ENCODE results near the gene TINAG.
A peak's percentile ranks its signal among the peaks of the same experiment; 100 is the strongest.
"Not testable (repeated sequence)": the region's sequence is repeated elsewhere in the genome, so short reads cannot be mapped to it uniquely, and the experiment has no call there.

The TINAG gene

DNA sequence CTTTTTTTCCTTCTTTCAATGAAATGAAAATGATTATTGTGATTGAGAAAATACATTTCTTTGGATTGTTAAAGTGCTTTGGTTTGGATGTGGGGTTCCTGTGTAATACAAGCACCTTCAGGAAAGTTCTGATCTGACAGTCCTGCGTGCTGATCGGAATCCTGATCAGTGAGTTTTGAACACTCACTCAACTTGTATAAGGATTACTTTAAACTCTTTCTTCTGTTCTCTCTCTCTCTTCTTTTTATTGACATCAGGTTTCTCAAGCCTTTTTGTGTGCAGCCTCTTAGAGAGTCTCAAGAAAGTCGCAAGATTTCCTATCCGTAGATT is 710 bp downstream of the TINAG start:
- no peak overlapping the region for H3K4me3 ChIP-seq (ENCODE audit: low read length)
- WGBS, result 96% methylated on average over 4 of the region's 4 CpGs
- no peak overlapping the region for H3K27ac ChIP-seq (ENCODE audit: low read depth, low read length)
- no peaks in the 10 kb centered on the region for H3K27me3 ChIP-seq (ENCODE audit: insufficient read depth, low read length)
- H3K9me3 ChIP-seq (ENCODE audit: insufficient read depth, low read depth, low read length), result no peaks in the 10 kb centered on the region
- no peak overlapping the region for H3K9ac ChIP-seq (ENCODE audit: low read depth, low read length)
- H3K4me1 ChIP-seq (ENCODE audit: insufficient read depth, low read length), result no peaks in the 10 kb centered on the region
- no peaks in the 10 kb centered on the region for H3K36me3 ChIP-seq (ENCODE audit: insufficient read depth, low read length)

DNA sequence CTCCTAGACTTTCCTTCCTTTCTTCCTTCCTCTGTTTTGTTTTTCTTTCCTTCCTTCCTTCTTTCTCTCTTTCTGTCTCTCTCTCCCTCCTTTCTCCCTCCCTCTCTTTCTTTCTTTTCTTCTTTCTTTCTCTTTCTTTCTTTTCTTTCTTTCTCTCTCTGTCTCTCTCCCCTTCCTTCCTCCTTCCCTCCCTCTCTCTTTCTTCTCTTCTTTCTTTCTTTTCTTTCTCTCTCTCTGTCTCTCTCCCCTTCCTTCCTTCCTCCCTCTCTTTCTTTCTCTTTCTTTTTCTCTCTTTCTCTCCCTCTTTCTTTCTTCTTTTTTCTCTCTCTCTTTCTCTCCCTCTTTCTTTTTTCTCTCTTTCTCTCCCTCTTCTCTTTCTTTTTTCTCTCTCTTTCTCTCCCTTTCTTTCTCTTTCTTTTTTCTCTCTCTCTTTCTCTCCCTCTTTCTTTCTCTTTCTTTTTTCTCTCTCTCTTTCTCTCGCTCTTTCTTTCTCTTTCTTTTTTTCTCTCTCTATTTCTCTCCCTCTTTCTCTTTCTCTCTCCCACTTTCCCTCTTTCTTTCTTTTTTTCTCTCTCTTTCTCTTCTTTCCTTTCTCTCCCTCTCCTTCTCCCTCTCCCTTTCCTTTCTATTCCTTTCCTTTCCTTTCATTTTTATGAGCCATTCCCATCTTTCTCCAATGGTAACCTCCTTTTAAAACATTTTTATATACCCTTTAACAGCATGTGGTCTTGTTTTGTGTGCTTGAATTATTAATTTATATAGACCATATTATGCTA is 2.3 kb downstream of the TINAG start:
- 87% methylated on average over 1 of the region's 1 CpG for WGBS
- Histone ChIP-seq H3K9ac (ENCODE audit: low read depth, low read length) (no peak overlapping the region), H3K4me3 (ENCODE audit: low read length) (no peak overlapping the region), H3K9me3 (ENCODE audit: insufficient read depth, low read depth, low read length) (no peaks in the 10 kb centered on the region), H3K27me3 (ENCODE audit: insufficient read depth, low read length) (no peaks in the 10 kb centered on the region), H3K27ac (ENCODE audit: low read depth, low read length) (no peak overlapping the region), H3K36me3 (ENCODE audit: insufficient read depth, low read length) (no peaks in the 10 kb centered on the region), H3K4me1 (ENCODE audit: insufficient read depth, low read length) (no peaks in the 10 kb centered on the region)

DNA sequence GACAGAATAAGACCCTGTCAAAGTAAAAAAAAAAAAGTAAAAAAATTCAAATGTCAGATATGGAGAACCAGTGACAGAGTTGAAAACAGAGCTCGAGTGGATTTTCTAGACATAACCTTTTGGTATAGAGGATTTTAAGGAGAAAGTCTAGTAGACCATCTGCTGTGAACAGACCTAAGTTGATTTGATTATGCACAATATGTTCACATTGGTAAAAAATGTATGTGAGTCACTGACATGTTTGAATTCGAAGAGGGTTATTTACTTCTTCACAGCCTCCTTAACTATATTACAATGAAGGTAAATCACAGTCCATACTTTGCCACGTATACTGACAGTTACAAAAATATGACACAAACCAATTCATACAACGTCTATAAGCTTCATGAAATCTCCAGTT is 7.4 kb downstream of the TINAG start:
- H3K27me3 ChIP-seq (ENCODE audit: insufficient read depth, low read length), result no peaks in the 10 kb centered on the region
- H3K9me3 ChIP-seq (ENCODE audit: insufficient read depth, low read depth, low read length), result no peaks in the 10 kb centered on the region
- H3K4me1 ChIP-seq (ENCODE audit: insufficient read depth, low read length), result no peaks in the 10 kb centered on the region
- H3K27ac ChIP-seq (ENCODE audit: low read depth, low read length), result no peak overlapping the region
- no peaks in the 10 kb centered on the region for H3K36me3 ChIP-seq (ENCODE audit: insufficient read depth, low read length)
- WGBS, result 88% methylated on average over 4 of the region's 4 CpGs
- H3K9ac ChIP-seq (ENCODE audit: low read depth, low read length), result no peak overlapping the region
- no peak overlapping the region for H3K4me3 ChIP-seq (ENCODE audit: low read length)

DNA sequence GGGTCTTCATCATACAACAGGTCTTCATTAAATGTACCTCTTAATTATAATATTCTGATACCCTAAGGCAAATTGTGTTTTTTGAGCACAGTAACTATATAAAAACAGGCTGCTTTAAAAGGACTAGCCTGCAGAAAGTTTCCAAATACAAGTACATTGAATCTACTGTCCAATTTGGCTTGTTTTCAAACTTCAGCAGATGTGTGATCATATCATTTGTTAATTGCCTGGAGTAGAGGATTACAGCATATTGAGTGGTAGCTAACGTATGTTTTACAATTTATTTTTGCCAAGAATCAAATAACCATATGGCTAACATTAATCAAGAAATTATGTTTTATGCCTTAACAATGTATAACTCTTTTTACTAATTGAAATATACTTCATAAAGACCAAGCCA is 12.6 kb downstream of the TINAG start:
- H3K9me3 ChIP-seq (ENCODE audit: insufficient read depth, low read depth, low read length), result no peaks in the 10 kb centered on the region
- H3K4me1 ChIP-seq (ENCODE audit: insufficient read depth, low read length), result no peaks in the 10 kb centered on the region
- no peaks in the 10 kb centered on the region for H3K36me3 ChIP-seq (ENCODE audit: insufficient read depth, low read length)
- no CpG with 5 or more reads among the region's 1 CpG for WGBS
- no peaks in the 10 kb centered on the region for H3K27me3 ChIP-seq (ENCODE audit: insufficient read depth, low read length)
- no peak overlapping the region for H3K4me3 ChIP-seq (ENCODE audit: low read length)
- no peak overlapping the region for H3K27ac ChIP-seq (ENCODE audit: low read depth, low read length)
- H3K9ac ChIP-seq (ENCODE audit: low read depth, low read length), result no peak overlapping the region

DNA sequence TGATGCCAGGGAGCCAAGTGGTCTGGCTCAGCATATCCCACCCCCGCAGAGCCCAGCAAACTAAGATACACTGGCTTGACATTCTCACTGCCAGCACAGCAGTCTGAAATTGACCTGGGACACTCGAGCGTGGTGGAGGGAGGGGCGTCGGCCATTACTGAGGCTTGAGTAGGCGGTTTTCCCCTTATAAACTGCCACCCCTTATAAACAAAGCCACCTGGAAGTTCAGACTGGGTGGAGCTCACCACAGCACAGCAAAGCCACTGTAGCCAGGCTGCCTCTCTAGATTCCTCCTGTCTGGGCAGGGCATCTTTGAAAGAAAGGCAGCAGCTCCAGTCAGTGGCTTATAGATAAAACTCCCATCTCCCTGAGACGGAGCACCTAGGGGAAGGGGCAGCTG is 19.4 kb downstream of the TINAG start:
- no peaks in the 10 kb centered on the region for H3K27me3 ChIP-seq (ENCODE audit: insufficient read depth, low read length)
- no peaks in the 10 kb centered on the region for H3K4me1 ChIP-seq (ENCODE audit: insufficient read depth, low read length)
- peaks cover 2% of the 10 kb centered on the region; the same call in 1 of the 2 replicates for H3K9me3 ChIP-seq (ENCODE audit: insufficient read depth, low read depth, low read length)
- no peaks in the 10 kb centered on the region for H3K36me3 ChIP-seq (ENCODE audit: insufficient read depth, low read length)
- no peak overlapping the region for H3K27ac ChIP-seq (ENCODE audit: low read depth, low read length)
- no peak overlapping the region for H3K4me3 ChIP-seq (ENCODE audit: low read length)
- WGBS, result 93% methylated on average over 7 of the region's 7 CpGs
- H3K9ac ChIP-seq (ENCODE audit: low read depth, low read length), result no peak overlapping the region

DNA sequence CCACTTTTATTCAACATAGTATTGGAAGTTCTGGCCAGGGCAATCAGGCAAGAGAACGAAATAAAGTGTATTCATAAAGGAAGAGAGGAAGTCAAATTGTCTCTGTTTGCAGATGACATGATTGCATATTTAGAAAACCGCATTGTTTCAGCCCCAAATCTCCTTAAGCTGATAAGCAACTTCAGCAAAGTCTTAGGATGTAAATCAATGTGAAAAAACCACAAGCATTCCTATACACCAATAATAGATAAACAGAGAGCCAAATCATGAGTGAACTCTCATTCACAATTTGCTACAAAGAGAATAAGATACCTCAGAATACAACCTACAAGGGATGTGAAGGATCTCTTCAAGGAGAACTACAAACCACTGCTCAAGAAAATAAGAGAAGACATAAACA is 23.3 kb downstream of the TINAG start:
- H3K9me3 ChIP-seq (ENCODE audit: insufficient read depth, low read depth, low read length); H3K9ac ChIP-seq (ENCODE audit: low read depth, low read length); H3K27me3 ChIP-seq (ENCODE audit: insufficient read depth, low read length); H3K36me3 ChIP-seq (ENCODE audit: insufficient read depth, low read length); H3K4me3 ChIP-seq (ENCODE audit: low read length); H3K27ac ChIP-seq (ENCODE audit: low read depth, low read length): not testable (repeated sequence)
- 97% methylated on average over 2 of the region's 2 CpGs for WGBS
- peaks cover 18% of the 10 kb centered on the region for H3K4me1 ChIP-seq (ENCODE audit: insufficient read depth, low read length)

DNA sequence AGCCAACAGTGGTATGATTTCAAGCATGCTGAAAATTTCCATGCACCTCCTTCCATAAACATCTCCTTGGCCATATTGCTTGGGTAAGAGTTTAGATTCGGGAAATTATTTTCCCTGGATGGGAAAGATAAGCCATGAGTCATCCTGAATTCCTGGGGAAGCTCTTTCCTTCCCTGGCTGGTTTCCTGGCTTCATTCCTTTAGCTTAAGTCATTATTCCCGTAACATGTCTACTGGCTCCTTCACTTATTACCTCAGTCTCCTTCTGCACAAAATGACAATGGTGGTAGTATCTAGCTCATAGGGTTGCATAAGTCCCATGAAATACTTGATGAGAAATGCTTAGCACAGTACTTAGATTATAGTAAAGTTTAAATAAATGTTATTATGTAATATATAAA is 27.6 kb downstream of the TINAG start:
- Histone ChIP-seq H3K9ac (ENCODE audit: low read depth, low read length) (no peak overlapping the region), H3K36me3 (ENCODE audit: insufficient read depth, low read length) (no peaks in the 10 kb centered on the region), H3K27ac (ENCODE audit: low read depth, low read length) (0 out of 2 replicates have a peak overlapping the region, but pooled peaks have one; percentile 0), H3K4me1 (ENCODE audit: insufficient read depth, low read length) (peaks cover 18% of the 10 kb centered on the region), H3K9me3 (ENCODE audit: insufficient read depth, low read depth, low read length) (no peaks in the 10 kb centered on the region), H3K27me3 (ENCODE audit: insufficient read depth, low read length) (no peaks in the 10 kb centered on the region), H3K4me3 (ENCODE audit: low read length) (no peak overlapping the region)
- 76% methylated on average over 2 of the region's 2 CpGs for WGBS

DNA sequence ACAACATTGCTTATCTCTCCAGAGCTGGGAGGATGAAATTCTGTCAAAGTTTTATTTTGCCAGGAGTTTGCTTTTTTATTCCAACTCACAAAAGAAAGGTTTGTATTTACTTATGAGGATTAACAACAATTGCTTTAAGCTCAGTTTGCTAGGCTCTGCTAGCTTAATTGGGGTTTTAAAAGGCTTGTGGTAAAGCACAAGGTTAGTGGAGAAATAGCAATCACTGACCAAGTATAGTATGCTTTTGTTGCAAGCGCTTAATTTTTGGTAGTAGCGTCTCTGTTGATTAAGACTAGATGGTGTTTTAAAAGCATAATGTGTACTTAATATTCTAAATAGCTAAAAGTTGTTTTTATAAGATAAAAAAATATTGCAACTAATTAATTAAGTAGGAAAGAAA is 45.7 kb downstream of the TINAG start:
- Histone ChIP-seq H3K4me1 (ENCODE audit: insufficient read depth, low read length) (no peaks in the 10 kb centered on the region), H3K27ac (ENCODE audit: low read depth, low read length) (no peak overlapping the region), H3K9me3 (ENCODE audit: insufficient read depth, low read depth, low read length) (no peaks in the 10 kb centered on the region), H3K9ac (ENCODE audit: low read depth, low read length) (no peak overlapping the region), H3K4me3 (ENCODE audit: low read length) (no peak overlapping the region), H3K36me3 (ENCODE audit: insufficient read depth, low read length) (no peaks in the 10 kb centered on the region), H3K27me3 (ENCODE audit: insufficient read depth, low read length) (no peaks in the 10 kb centered on the region)
- 96% methylated on average over 2 of the region's 2 CpGs for WGBS

DNA sequence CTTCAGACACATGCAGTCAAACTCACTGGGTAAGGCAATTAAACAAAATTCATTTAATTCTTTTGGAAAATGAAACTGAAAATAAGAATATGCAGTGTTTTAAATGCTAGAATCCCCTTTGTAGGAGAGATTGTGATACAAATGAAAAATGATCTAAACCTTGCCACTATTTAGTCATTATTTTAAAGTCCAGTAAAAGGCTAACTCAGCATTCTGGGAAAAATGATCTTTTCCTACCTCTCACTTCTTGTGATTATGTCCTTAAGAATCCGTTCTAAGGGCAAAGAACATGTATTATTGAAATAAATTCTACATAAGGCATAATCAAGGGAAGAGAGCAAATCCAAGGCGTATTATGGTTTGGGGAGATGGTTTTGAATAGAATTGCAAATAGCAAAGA is 46.4 kb downstream of the TINAG start:
- H3K36me3 ChIP-seq (ENCODE audit: insufficient read depth, low read length), result no peaks in the 10 kb centered on the region
- H3K27ac ChIP-seq (ENCODE audit: low read depth, low read length), result no peak overlapping the region
- H3K4me1 ChIP-seq (ENCODE audit: insufficient read depth, low read length), result no peaks in the 10 kb centered on the region
- WGBS, result 90% methylated on average over 2 of the region's 2 CpGs
- no peak overlapping the region for H3K4me3 ChIP-seq (ENCODE audit: low read length)
- no peaks in the 10 kb centered on the region for H3K9me3 ChIP-seq (ENCODE audit: insufficient read depth, low read depth, low read length)
- no peaks in the 10 kb centered on the region for H3K27me3 ChIP-seq (ENCODE audit: insufficient read depth, low read length)
- no peak overlapping the region for H3K9ac ChIP-seq (ENCODE audit: low read depth, low read length)

DNA sequence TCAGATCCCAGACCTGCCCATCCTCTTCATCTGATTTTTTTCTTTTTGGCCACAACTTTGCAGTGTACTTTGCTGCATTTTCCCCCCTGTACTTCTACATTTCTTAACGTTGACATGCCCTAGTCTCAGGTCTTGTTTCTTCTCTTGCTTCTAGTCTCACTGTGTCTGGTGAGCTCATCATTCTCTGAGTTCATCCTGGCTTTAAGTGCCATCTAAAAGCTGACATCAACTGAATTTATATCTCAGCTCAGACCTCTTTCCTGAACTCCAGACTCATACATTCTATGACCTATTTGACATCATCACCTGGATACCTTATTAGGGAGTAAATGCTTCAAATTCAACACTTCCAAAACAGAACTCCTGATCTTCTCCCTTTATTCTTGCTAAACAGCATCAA is 48.9 kb downstream of the TINAG start:
- Histone ChIP-seq H3K36me3 (ENCODE audit: insufficient read depth, low read length) (no peaks in the 10 kb centered on the region), H3K27me3 (ENCODE audit: insufficient read depth, low read length) (no peaks in the 10 kb centered on the region), H3K4me1 (ENCODE audit: insufficient read depth, low read length) (no peaks in the 10 kb centered on the region), H3K9ac (ENCODE audit: low read depth, low read length) (no peak overlapping the region), H3K4me3 (ENCODE audit: low read length) (no peak overlapping the region), H3K27ac (ENCODE audit: low read depth, low read length) (no peak overlapping the region), H3K9me3 (ENCODE audit: insufficient read depth, low read depth, low read length) (no peaks in the 10 kb centered on the region)
- 84% methylated on average over 1 of the region's 1 CpG for whole genome bisulfite sequencing

DNA sequence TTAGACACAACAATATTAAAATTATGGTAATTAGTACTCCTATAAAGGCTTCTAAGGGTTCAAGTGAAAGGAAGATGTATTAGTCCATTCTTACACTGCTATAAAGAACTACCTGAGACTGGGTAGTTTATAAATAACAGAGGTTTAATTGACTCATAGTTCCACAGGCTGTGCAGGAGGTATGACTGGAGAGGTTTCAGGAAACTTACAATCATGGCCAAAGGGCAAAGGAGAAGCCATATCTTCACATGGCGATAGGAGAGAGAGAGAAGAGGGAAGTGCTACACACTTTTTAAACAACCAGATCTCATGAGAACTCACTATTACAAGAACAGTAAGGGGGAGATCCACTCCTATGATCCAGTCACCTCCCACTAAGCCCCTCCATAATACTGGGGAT is 52.9 kb downstream of the TINAG start:
- no peaks in the 10 kb centered on the region for H3K4me1 ChIP-seq (ENCODE audit: insufficient read depth, low read length)
- H3K9me3 ChIP-seq (ENCODE audit: insufficient read depth, low read depth, low read length), result no peaks in the 10 kb centered on the region
- no peak overlapping the region for H3K4me3 ChIP-seq (ENCODE audit: low read length)
- no peaks in the 10 kb centered on the region for H3K27me3 ChIP-seq (ENCODE audit: insufficient read depth, low read length)
- H3K36me3 ChIP-seq (ENCODE audit: insufficient read depth, low read length), result no peaks in the 10 kb centered on the region
- no peak overlapping the region for H3K27ac ChIP-seq (ENCODE audit: low read depth, low read length)
- H3K9ac ChIP-seq (ENCODE audit: low read depth, low read length), result no peak overlapping the region
- no CpG with 5 or more reads among the region's 1 CpG for WGBS

DNA sequence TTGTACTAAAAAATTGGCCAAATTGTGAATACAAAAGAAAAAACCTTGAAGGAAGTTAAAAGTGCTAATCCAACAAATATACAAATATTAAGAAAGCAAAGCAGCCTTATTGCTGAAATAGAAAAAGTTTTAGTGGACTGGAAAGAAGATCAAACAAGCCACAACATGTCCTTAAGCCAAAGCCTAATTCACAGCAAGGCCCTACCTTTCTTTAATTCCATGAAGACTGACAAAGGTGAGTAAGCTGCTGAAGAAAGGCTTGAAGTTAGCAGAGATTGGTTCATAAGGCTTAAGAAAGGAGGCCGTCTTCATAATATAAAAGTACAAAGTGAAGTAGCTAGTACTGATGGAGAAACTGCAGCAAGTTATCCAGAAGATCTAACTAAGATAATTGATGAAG is 53.5 kb downstream of the TINAG start:
- H3K9me3 ChIP-seq (ENCODE audit: insufficient read depth, low read depth, low read length), result no peaks in the 10 kb centered on the region
- no peak overlapping the region for H3K27ac ChIP-seq (ENCODE audit: low read depth, low read length)
- H3K4me1 ChIP-seq (ENCODE audit: insufficient read depth, low read length), result no peaks in the 10 kb centered on the region
- H3K9ac ChIP-seq (ENCODE audit: low read depth, low read length), result no peak overlapping the region
- H3K36me3 ChIP-seq (ENCODE audit: insufficient read depth, low read length), result no peaks in the 10 kb centered on the region
- 95% methylated on average over 1 of the region's 1 CpG for WGBS
- no peaks in the 10 kb centered on the region for H3K27me3 ChIP-seq (ENCODE audit: insufficient read depth, low read length)
- H3K4me3 ChIP-seq (ENCODE audit: low read length), result no peak overlapping the region
